HCT116 (cell line): ENCODE data around the gene ST6GALNAC5. TPM values are rescaled to one million over a fixed set of nuclear protein-coding genes. Genes with fewer than 3 reads are reported as not detected.

ENCODE experiments used
- ATAC-seq: fragments of 200-7000 bp; cut with Tn5 transposase; 2 replicates; pipeline ENCODE4 v1.9.1; 2020; ENCODE audit warnings: mild to moderate bottlenecking, moderate library complexity
- BruUV-seq: library from RNA; stranded (reverse); fragments of 400-500 nt; replicated peaks from 2 replicates; lab custom pipeline; 2021; lab: Mats Ljungman, UMichigan
- CTCF ChIA-PET: fragments of 300-600 bp; sonication (Branson Sonifier 250); formaldehyde crosslinking; loops from one replicate; lab custom pipeline; 2021; ENCODE audit warnings: antibody characterized with exemption; lab: Charles Lee
- POLR2A ChIA-PET: fragments of 300-600, 350-600 bp; sonication (Branson Sonifier 250); formaldehyde crosslinking; loops from one replicate; lab custom pipeline; 2021; ENCODE audit warnings: antibody characterized with exemption; lab: Charles Lee
- RAD21 ChIA-PET, 2 experiments: fragments of 300-600 bp; sonication (Branson Sonifier 250); formaldehyde crosslinking; loops; one replicate each; lab custom pipeline; 2023; ENCODE audit warnings: low total read pairs in 2 of 2; ENCODE audit not compliant: uncharacterized antibody in 2 of 2, unreplicated experiment in 2 of 2, low non-redundant PET in 1 of 2; lab: Charles Lee
- DNase-seq: peaks from one replicate; pipeline ENCODE4 v3.0.0-alpha.2; 2010; ENCODE audit warnings: low read depth, low spot score
- H2AFZ ChIP-seq: fragments of 200-600 bp; shearing (Covaris generic), sonication (generic); 2 replicates; pipeline ENCODE4 v1.6.1; 2017; ENCODE audit warnings: low read depth, mixed run types, mixed read lengths, antibody characterized with exemption, low read length; ENCODE audit not compliant: poor library complexity, severe bottlenecking
- H3K27ac ChIP-seq: 2 replicates; pipeline ENCODE4 v1.5.1; 2012; ENCODE audit warnings: low read depth, low read length
- H3K27me3 ChIP-seq: fragments of 200-600 bp; sonication (generic); 2 replicates; pipeline ENCODE4 v1.6.1; 2016; ENCODE audit warnings: mixed run types, low read length, mixed read lengths; ENCODE audit not compliant: insufficient read depth
- H3K36me3 ChIP-seq, 2 experiments: fragments of 200-500 bp in 1 of 2; fragments of 200-600 bp in 1 of 2; sonication (Bioruptor generic) in 1 of 2; sonication (generic) in 1 of 2; 2 replicates each; pipeline versions ENCODE4 v1.5.1 to v1.6.1; 2014 to 2016; ENCODE audit warnings: low read length in 2 of 2, inconsistent platforms in 1 of 2, mixed read lengths in 1 of 2, mixed run types in 1 of 2; ENCODE audit not compliant: insufficient read depth in 2 of 2, control insufficient read depth in 1 of 2
- H3K4me1 ChIP-seq, 2 experiments: fragments of 200-600 bp in 1 of 2; sonication (generic) in 1 of 2; 2 replicates each; pipeline versions ENCODE4 v1.5.1 to v1.6.1; 2012 to 2017; ENCODE audit warnings: low read length in 2 of 2, inconsistent platforms in 1 of 2, mild to moderate bottlenecking in 1 of 2, mixed read lengths in 1 of 2, mixed run types in 1 of 2, moderate library complexity in 1 of 2; ENCODE audit not compliant: insufficient read depth in 2 of 2, control insufficient read depth in 1 of 2
- H3K4me2 ChIP-seq: fragments of 200-600 bp; sonication (generic); 2 replicates; pipeline ENCODE4 v1.6.1; 2017; ENCODE audit warnings: mixed run types, low read length, mixed read lengths
- H3K4me3 ChIP-seq, 2 experiments: fragments of 200-600 bp in 1 of 2; sonication (generic) in 1 of 2; replicated peaks in 1 of 2; 2 replicates each; pipeline ENCODE4 v1.5.1; 2011 to 2016; ENCODE audit warnings: low read length in 2 of 2, control low read depth in 1 of 2, low read depth in 1 of 2, mild to moderate bottlenecking in 1 of 2, mixed read lengths in 1 of 2, mixed run types in 1 of 2
- H3K79me2 ChIP-seq: fragments of 200-600 bp; sonication (generic); 2 replicates; pipeline ENCODE4 v1.6.1; 2017; ENCODE audit warnings: mild to moderate bottlenecking, mixed run types, low read length, moderate library complexity, mixed read lengths; ENCODE audit not compliant: insufficient read depth
- H3K9ac ChIP-seq: fragments of 200-600 bp; sonication (generic); 2 replicates; pipeline ENCODE4 v1.6.1; 2016; ENCODE audit warnings: low read length, mixed read lengths
- H3K9me2 ChIP-seq: fragments of 200-600 bp; sonication (generic), shearing (Covaris generic); 2 replicates; pipeline ENCODE4 v1.6.1; 2017; ENCODE audit warnings: mixed run types, mild to moderate bottlenecking, moderate library complexity; ENCODE audit not compliant: insufficient read depth
- H3K9me3 ChIP-seq, 2 experiments: fragments of 200-500 bp in 1 of 2; fragments of 200-600 bp in 1 of 2; sonication (Bioruptor generic) in 1 of 2; sonication (generic) in 1 of 2; 2 replicates each; pipeline ENCODE4 v1.6.1; 2014 to 2017; ENCODE audit warnings: low read length in 2 of 2, mixed read lengths in 2 of 2, inconsistent platforms in 1 of 2, low read depth in 1 of 2, mild to moderate bottlenecking in 1 of 2, mixed run types in 1 of 2, moderate library complexity in 1 of 2; ENCODE audit not compliant: control insufficient read depth in 1 of 2, insufficient read depth in 1 of 2
- H4K20me1 ChIP-seq: fragments of 200-600 bp; sonication (generic), shearing (Covaris generic); 2 replicates; pipeline ENCODE4 v1.6.1; 2017; ENCODE audit warnings: mixed run types, mild to moderate bottlenecking, moderate library complexity; ENCODE audit not compliant: insufficient read depth
- CBX3 ChIP-seq: IDR thresholded peaks from 2 replicates; pipeline ENCODE4 v1.6.1; 2012; ENCODE audit warnings: low read depth
- CEBPB ChIP-seq: IDR thresholded peaks from 2 replicates; pipeline ENCODE4 v1.6.1; 2012; ENCODE audit warnings: low read depth
- EGR1 ChIP-seq: IDR thresholded peaks from 2 replicates; pipeline ENCODE4 v1.6.1; 2012; ENCODE audit warnings: low read depth
- ELF1 ChIP-seq: IDR thresholded peaks from 2 replicates; pipeline ENCODE4 v1.6.1; 2012; ENCODE audit warnings: low read depth, borderline replicate concordance
- EZH2 ChIP-seq: fragments of 200-600 bp; sonication (generic); IDR thresholded peaks from 2 replicates; pipeline ENCODE4 v1.6.1; 2017; ENCODE audit warnings: antibody characterized with exemption, mixed run types
- FOSL1 ChIP-seq: IDR thresholded peaks from 2 replicates; pipeline ENCODE4 v1.6.1; 2012; ENCODE audit warnings: low read depth
- JUND ChIP-seq: IDR thresholded peaks from 2 replicates; pipeline ENCODE4 v1.6.1; 2012
- POLR2A ChIP-seq: IDR thresholded peaks from 2 replicates; pipeline ENCODE4 v1.7.0; 2011; ENCODE audit warnings: borderline replicate concordance; ENCODE audit not compliant: insufficient read depth, insufficient read length; ENCODE audit errors: extremely low read depth
- RAD21 ChIP-seq: IDR thresholded peaks from 2 replicates; pipeline ENCODE4 v1.6.1; 2012; ENCODE audit warnings: low read depth, mild to moderate bottlenecking
- SP1 ChIP-seq: IDR thresholded peaks from 2 replicates; pipeline ENCODE4 v1.6.1; 2012; ENCODE audit warnings: low read depth
- SRF ChIP-seq: IDR thresholded peaks from 2 replicates; pipeline ENCODE4 v1.6.1; 2012; ENCODE audit warnings: low read depth
- TCF7L2 ChIP-seq: IDR thresholded peaks from 2 replicates; pipeline ENCODE4 v1.7.0; 2011; ENCODE audit warnings: borderline replicate concordance, inconsistent platforms; ENCODE audit not compliant: insufficient read depth, insufficient read length; ENCODE audit errors: extremely low read depth
- YY1 ChIP-seq: IDR thresholded peaks from 2 replicates; pipeline ENCODE4 v1.6.1; 2011; ENCODE audit warnings: low read length, low read depth, moderate library complexity, mild to moderate bottlenecking; ENCODE audit not compliant: insufficient replicate concordance; ENCODE audit errors: extremely low read depth
- intact Hi-C: fragments of 100-400 bp; cut with micrococcal nuclease; formaldehyde crosslinking; loops from 2 replicates; pipeline ENCODE4 v1.10.0; 2022
- total RNA-seq: library from RNA; stranded (reverse); gene quantifications from one replicate; pipeline ENCODE4 v1.2.1, GENCODE V29; 2021; ENCODE audit not compliant: unreplicated experiment
- TF ChIP-seq, protein P1 (sequence below): IDR thresholded peaks from 2 replicates; pipeline ENCODE4 v1.6.1; 2012; ENCODE audit warnings: low read depth
- TF ChIP-seq, protein P2 (sequence below): IDR thresholded peaks from 2 replicates; pipeline ENCODE4 v1.6.1; 2012
- TF ChIP-seq, protein P3 (sequence below): IDR thresholded peaks from 2 replicates; pipeline ENCODE4 v1.6.1; 2011; ENCODE audit warnings: mild to moderate bottlenecking, low read length, moderate library complexity; ENCODE audit not compliant: insufficient replicate concordance; ENCODE audit errors: extremely low read depth
- TF ChIP-seq, protein P4 (sequence below): IDR thresholded peaks from 2 replicates; pipeline ENCODE4 v1.6.1; 2012

ST6GALNAC5 gene
- total RNA-seq, 1 experiment from 2014 or later: 1.2 TPM

DNA sequence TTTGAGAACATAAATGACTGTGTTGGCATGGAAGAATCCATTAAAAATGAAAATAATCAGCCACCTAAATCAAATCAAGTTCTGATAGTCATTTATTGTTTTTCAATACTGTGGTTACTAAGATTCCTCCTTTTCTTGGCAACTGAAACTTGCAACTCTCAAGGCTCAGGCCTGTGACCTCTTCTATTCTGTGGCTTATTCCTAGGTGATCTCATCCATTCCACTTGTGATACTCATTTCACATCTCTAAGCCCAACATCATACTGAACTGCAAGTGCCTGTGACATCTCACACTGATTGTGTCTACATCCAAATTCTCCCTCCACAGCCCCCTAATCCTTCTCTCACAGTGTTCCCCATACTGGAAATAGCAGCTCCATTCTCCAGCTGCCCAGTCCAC lies 4.8 kb upstream of the ST6GALNAC5 start:
- Histone ChIP-seq H3K4me3 (no peak overlapping the region), H3K27me3 (no peaks in the 10 kb centered on the region), H4K20me1 (no peaks in the 10 kb centered on the region), H3K9me2 (no peaks in the 10 kb centered on the region), H3K27ac (no peak overlapping the region), H3K4me1 (no peaks in the 10 kb centered on the region), H3K4me2 (no peak overlapping the region), H3K36me3 (no peaks in the 10 kb centered on the region), H3K79me2 (no peaks in the 10 kb centered on the region), H3K9me3 (no peaks in the 10 kb centered on the region), H2AFZ (no peak overlapping the region), H3K9ac (no peak overlapping the region)
- ChIA-PET CTCF (no interaction called here), RAD21 (no interaction called here), POLR2A (no interaction called here)
- BruUV-seq: no TSS peak
- intact Hi-C loops: no loop called here
- TF ChIP-seq YY1: no peak
- TF ChIP-seq, protein P1, sequence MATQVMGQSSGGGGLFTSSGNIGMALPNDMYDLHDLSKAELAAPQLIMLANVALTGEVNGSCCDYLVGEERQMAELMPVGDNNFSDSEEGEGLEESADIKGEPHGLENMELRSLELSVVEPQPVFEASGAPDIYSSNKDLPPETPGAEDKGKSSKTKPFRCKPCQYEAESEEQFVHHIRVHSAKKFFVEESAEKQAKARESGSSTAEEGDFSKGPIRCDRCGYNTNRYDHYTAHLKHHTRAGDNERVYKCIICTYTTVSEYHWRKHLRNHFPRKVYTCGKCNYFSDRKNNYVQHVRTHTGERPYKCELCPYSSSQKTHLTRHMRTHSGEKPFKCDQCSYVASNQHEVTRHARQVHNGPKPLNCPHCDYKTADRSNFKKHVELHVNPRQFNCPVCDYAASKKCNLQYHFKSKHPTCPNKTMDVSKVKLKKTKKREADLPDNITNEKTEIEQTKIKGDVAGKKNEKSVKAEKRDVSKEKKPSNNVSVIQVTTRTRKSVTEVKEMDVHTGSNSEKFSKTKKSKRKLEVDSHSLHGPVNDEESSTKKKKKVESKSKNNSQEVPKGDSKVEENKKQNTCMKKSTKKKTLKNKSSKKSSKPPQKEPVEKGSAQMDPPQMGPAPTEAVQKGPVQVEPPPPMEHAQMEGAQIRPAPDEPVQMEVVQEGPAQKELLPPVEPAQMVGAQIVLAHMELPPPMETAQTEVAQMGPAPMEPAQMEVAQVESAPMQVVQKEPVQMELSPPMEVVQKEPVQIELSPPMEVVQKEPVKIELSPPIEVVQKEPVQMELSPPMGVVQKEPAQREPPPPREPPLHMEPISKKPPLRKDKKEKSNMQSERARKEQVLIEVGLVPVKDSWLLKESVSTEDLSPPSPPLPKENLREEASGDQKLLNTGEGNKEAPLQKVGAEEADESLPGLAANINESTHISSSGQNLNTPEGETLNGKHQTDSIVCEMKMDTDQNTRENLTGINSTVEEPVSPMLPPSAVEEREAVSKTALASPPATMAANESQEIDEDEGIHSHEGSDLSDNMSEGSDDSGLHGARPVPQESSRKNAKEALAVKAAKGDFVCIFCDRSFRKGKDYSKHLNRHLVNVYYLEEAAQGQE: no peak
- no peak for DNase-seq
- no peak for ATAC-seq

DNA sequence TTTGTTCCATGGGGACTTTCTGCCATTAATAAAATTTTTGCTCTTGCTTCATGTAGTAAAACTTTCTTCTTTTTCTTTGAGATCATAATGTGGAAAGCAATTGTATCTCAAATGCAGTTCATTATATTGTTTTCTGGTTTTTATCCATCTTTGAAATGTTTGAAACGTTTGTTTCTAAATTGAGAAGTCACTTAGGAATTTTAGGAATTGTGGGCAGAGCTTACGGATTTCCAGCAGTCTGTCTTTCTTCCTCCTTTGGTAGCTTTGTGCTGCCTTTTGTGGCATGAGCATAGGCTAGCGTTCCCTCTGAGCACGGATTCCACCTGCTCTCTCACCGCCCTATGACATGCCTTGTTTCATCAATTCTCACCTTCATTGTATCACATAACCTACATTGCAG lies 2.9 kb upstream of the ST6GALNAC5 start:
- no peaks in the 10 kb centered on the region for H3K4me1 ChIP-seq
- no peaks in the 10 kb centered on the region for H3K27me3 ChIP-seq
- no peak overlapping the region for H3K4me3 ChIP-seq
- TF ChIP-seq, protein P2, sequence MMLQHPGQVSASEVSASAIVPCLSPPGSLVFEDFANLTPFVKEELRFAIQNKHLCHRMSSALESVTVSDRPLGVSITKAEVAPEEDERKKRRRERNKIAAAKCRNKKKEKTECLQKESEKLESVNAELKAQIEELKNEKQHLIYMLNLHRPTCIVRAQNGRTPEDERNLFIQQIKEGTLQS: no peak
- TF ChIP-seq FOSL1: no peak
- no peak for TF ChIP-seq EZH2
- TF ChIP-seq SP1: no peak
- TF ChIP-seq RAD21: no peak
- no peak for TF ChIP-seq SRF
- TF ChIP-seq YY1: no peak
- TF ChIP-seq ELF1: no peak
- TF ChIP-seq CBX3: no peak
- TF ChIP-seq TCF7L2: no peak
- no peak for TF ChIP-seq EGR1
- TF ChIP-seq CEBPB: no peak
- no peak for TF ChIP-seq POLR2A
- TF ChIP-seq, protein P3, sequence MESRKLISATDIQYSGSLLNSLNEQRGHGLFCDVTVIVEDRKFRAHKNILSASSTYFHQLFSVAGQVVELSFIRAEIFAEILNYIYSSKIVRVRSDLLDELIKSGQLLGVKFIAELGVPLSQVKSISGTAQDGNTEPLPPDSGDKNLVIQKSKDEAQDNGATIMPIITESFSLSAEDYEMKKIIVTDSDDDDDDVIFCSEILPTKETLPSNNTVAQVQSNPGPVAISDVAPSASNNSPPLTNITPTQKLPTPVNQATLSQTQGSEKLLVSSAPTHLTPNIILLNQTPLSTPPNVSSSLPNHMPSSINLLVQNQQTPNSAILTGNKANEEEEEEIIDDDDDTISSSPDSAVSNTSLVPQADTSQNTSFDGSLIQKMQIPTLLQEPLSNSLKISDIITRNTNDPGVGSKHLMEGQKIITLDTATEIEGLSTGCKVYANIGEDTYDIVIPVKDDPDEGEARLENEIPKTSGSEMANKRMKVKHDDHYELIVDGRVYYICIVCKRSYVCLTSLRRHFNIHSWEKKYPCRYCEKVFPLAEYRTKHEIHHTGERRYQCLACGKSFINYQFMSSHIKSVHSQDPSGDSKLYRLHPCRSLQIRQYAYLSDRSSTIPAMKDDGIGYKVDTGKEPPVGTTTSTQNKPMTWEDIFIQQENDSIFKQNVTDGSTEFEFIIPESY: no peak
- TF ChIP-seq, protein P4, sequence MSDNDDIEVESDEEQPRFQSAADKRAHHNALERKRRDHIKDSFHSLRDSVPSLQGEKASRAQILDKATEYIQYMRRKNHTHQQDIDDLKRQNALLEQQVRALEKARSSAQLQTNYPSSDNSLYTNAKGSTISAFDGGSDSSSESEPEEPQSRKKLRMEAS: no peak
- TF ChIP-seq JUND: no peak
- no peak overlapping the region for H3K4me2 ChIP-seq
- H3K79me2 ChIP-seq: no peaks in the 10 kb centered on the region
- H3K27ac ChIP-seq: no peak overlapping the region
- no peak overlapping the region for H2AFZ ChIP-seq
- intact Hi-C loops: no loop called here
- H3K9me3 ChIP-seq: no peaks in the 10 kb centered on the region
- no peak overlapping the region for H3K9ac ChIP-seq
- ATAC-seq (no peak), DNase-seq (no peak)
- H3K36me3 ChIP-seq: no peaks in the 10 kb centered on the region
- no peaks in the 10 kb centered on the region for H4K20me1 ChIP-seq
- CTCF ChIA-PET: no interaction called here
- POLR2A ChIA-PET: no interaction called here
- no TSS peak for BruUV-seq
- no peaks in the 10 kb centered on the region for H3K9me2 ChIP-seq
- RAD21 ChIA-PET: no interaction called here
